Coronary artery (tissue), 2 donors: Measurements from ENCODE around the gene OR2T2.
"Not testable (repeated sequence)": the region's sequence is repeated elsewhere in the genome, so short reads cannot be mapped to it uniquely, and the experiment has no call there.

Source experiments
- DNase-seq: peaks from one replicate; pipeline ENCODE4 v3.0.0-alpha.2; 2017; ENCODE audit warnings: low spot score
- H3K27ac ChIP-seq, 2 donors: fragments of 200-600 bp; sonication (generic); one replicate each; pipeline ENCODE4 v1.5.1; 2016 to 2019
- H3K4me3 ChIP-seq: fragments of 200-600 bp; sonication (generic); 2 replicates; pipeline ENCODE4 v1.5.1; 2016; ENCODE audit warnings: mild to moderate bottlenecking, moderate library complexity

The OR2T2 gene

GRCh38 chr1:248433811-248434415, 11.5 kb upstream of the OR2T2 start:
- not testable (repeated sequence) for DNase-seq, H3K27ac ChIP-seq, H3K4me3 ChIP-seq

GRCh38 chr1:248434913-248435312, 10.5 kb upstream of the OR2T2 start:
- not testable (repeated sequence) for H3K4me3 ChIP-seq, H3K27ac ChIP-seq, DNase-seq

- H3K4me3 ChIP-seq, DNase-seq, H3K27ac ChIP-seq: not testable (repeated sequence)
These were observed 9.1 kb upstream of the OR2T2 start for GRCh38 chr1:248436303-248436702.

DNA sequence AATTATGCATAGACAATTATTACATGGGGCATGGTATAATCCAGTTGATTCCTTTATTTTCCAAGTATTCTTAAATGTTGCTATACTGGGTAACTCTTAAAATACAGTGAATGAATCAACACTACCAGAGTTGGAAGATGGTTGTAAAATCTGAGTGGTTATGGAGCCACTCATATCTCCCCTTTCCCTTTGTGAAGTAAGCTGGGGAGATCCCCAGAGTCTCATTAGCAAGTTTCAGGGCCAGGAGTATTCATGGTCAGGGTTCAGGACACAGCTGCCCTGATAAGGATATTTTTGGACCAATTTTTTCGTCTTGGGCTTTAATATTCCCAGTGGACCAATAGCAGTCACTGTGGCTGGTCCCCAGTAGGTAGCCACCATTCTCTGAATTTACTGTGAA, 6.8 kb upstream of the OR2T2 start:
- not testable (repeated sequence) for H3K27ac ChIP-seq, DNase-seq, H3K4me3 ChIP-seq

- DNase-seq, H3K27ac ChIP-seq, H3K4me3 ChIP-seq: not testable (repeated sequence)
These were observed 6.2 kb upstream of the OR2T2 start for GRCh38 chr1:248439283-248439682.

GRCh38 chr1:248442500-248443277, 2.7 kb upstream of the OR2T2 start:
- DNase-seq, H3K4me3 ChIP-seq, H3K27ac ChIP-seq: not testable (repeated sequence)

- not testable (repeated sequence) for H3K27ac ChIP-seq, H3K4me3 ChIP-seq, DNase-seq
These were observed 834 bp upstream of the OR2T2 start for GRCh38 chr1:248444603-248445002.

DNA sequence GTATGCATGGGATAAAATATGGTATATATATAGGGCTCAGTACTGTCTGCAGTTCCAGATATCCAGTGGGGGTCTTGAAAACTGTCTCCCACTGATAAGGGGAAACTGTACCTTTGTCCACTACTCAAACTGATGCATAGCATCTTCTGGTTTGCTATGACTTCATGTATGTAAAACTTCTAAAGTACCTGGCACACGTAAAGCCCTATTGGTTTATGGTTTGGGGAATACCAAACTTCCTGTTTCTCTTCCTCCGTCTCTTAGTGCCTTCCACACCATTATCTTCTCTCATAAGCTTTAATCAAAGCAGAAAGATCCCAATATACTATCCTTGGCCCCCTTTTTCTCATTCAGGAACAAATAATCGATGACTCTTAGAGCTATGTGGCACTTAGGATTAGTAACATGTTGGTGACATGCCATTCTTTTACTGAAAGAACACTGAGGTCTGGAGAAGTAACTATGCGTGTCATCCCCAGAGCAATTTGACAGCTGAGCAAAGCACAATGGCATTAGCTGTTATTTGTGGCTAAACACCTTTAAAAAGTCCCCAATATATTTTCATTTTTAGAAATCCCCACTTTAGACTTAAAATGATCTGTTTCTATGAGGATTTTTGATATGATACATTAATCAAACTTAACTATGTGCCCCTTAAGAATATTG, 3.1 kb downstream of the OR2T2 start:
- H3K27ac ChIP-seq, DNase-seq, H3K4me3 ChIP-seq: not testable (repeated sequence)

- H3K27ac ChIP-seq, DNase-seq, H3K4me3 ChIP-seq: not testable (repeated sequence)
These were observed 4.5 kb downstream of the OR2T2 start for GRCh38 chr1:248449821-248450465.

- DNase-seq, H3K4me3 ChIP-seq, H3K27ac ChIP-seq: not testable (repeated sequence)
These were observed 5.2 kb downstream of the OR2T2 start for GRCh38 chr1:248450466-248451145.

GRCh38 chr1:248453619-248454018, 8.2 kb downstream of the OR2T2 start:
- DNase-seq, H3K27ac ChIP-seq, H3K4me3 ChIP-seq: not testable (repeated sequence)

GRCh38 chr1:248455045-248455444, 9.6 kb downstream of the OR2T2 start:
- H3K4me3 ChIP-seq, H3K27ac ChIP-seq, DNase-seq: not testable (repeated sequence)

- not testable (repeated sequence) for H3K4me3 ChIP-seq, DNase-seq, H3K27ac ChIP-seq
These were observed 11.2 kb downstream of the OR2T2 start for GRCh38 chr1:248456635-248457034.

GRCh38 chr1:248459117-248459516, 13.7 kb downstream of the OR2T2 start:
- not testable (repeated sequence) for H3K27ac ChIP-seq, H3K4me3 ChIP-seq, DNase-seq
